GM23248 (cell line): Measurements from ENCODE around the gene UGT2B28. TPM values are rescaled to one million over a fixed set of nuclear protein-coding genes. Genes with fewer than 3 reads are reported as not detected.
"Not testable (repeated sequence)": the region's sequence is repeated elsewhere in the genome, so short reads cannot be mapped to it uniquely, and the experiment has no call there.

Experiments
- DNase-seq: peaks from one replicate; pipeline ENCODE4 v3.0.0-alpha.2; 2015
- H2AFZ ChIP-seq: fragments of 200-600 bp; sonication (generic); 2 replicates; pipeline ENCODE4 v1.6.1; 2016; ENCODE audit warnings: antibody characterized with exemption
- H3F3A ChIP-seq: fragments of 200-600 bp; sonication (generic); 2 replicates; pipeline ENCODE4 v1.6.1; 2016; ENCODE audit warnings: mild to moderate bottlenecking, antibody characterized with exemption, mixed run types; ENCODE audit not compliant: insufficient read depth
- H3K27ac ChIP-seq: fragments of 200-600 bp; sonication (generic); 2 replicates; pipeline ENCODE4 v1.5.1; 2016; ENCODE audit warnings: mild to moderate bottlenecking
- H3K27me3 ChIP-seq: fragments of 200-600 bp; sonication (generic); replicated peaks from 2 replicates; pipeline ENCODE4 v1.6.1; 2016; ENCODE audit warnings: mild to moderate bottlenecking; ENCODE audit not compliant: insufficient read depth
- H3K36me3 ChIP-seq: fragments of 200-600 bp; sonication (generic); 2 replicates; pipeline ENCODE4 v1.6.1; 2016; ENCODE audit warnings: low read depth, mild to moderate bottlenecking
- H3K4me1 ChIP-seq: fragments of 200-600 bp; sonication (generic); 2 replicates; pipeline ENCODE4 v1.6.1; 2016; ENCODE audit warnings: mild to moderate bottlenecking; ENCODE audit not compliant: insufficient read depth
- H3K4me2 ChIP-seq: fragments of 200-600 bp; sonication (generic); one replicate; pipeline ENCODE4 v1.6.1; 2016; ENCODE audit warnings: mild to moderate bottlenecking; ENCODE audit not compliant: unreplicated experiment
- H3K4me3 ChIP-seq: fragments of 200-600 bp; sonication (generic); 2 replicates; pipeline ENCODE4 v1.5.1; 2016; ENCODE audit warnings: mild to moderate bottlenecking
- H3K79me2 ChIP-seq: fragments of 200-600 bp; sonication (generic); 2 replicates; pipeline ENCODE4 v1.6.1; 2016; ENCODE audit warnings: mild to moderate bottlenecking; ENCODE audit not compliant: insufficient read depth
- H3K9ac ChIP-seq: fragments of 200-600 bp; sonication (generic); 2 replicates; pipeline ENCODE4 v1.6.1; 2016; ENCODE audit warnings: mild to moderate bottlenecking
- H3K9me2 ChIP-seq: fragments of 200-600 bp; sonication (generic); 2 replicates; pipeline ENCODE4 v1.6.1; 2016; ENCODE audit warnings: mixed run types, mild to moderate bottlenecking, moderate library complexity; ENCODE audit not compliant: insufficient read depth
- H3K9me3 ChIP-seq: fragments of 200-600 bp; sonication (generic); one replicate; pipeline ENCODE4 v1.6.1; 2017; ENCODE audit warnings: low read depth
- H4K20me1 ChIP-seq: fragments of 200-600 bp; sonication (generic); 2 replicates; pipeline ENCODE4 v1.6.0; 2016; ENCODE audit not compliant: insufficient read depth
- EZH2 ChIP-seq: fragments of 200-600 bp; sonication (generic); IDR thresholded peaks from 2 replicates; pipeline ENCODE4 v1.6.1; 2018; ENCODE audit warnings: antibody characterized with exemption, mild to moderate bottlenecking; ENCODE audit not compliant: insufficient read depth, poor library complexity, severe bottlenecking
- EZH2phosphoT487 ChIP-seq: fragments of 200-600 bp; sonication (generic); IDR thresholded peaks from 2 replicates; pipeline ENCODE4 v1.6.1; 2018; ENCODE audit warnings: antibody characterized with exemption, moderate library complexity, mild to moderate bottlenecking, low read depth; ENCODE audit not compliant: insufficient read depth
- WGBS, 2 experiments: methylation state at CpG; one replicate each; pipeline ENCODE4 v1.1.6; 2015 to 2017; ENCODE audit warnings: low lambda C conversion rate in 2 of 2, low coverage in 1 of 2; ENCODE audit errors: missing lambda C conversion rate in 2 of 2; 5-methylcytosine and 5-hydroxymethylcytosine counted together
- in situ Hi-C: fragments of 300-500 bp; cut with MboI; formaldehyde crosslinking; loops from 2 replicates; pipeline ENCODE4 v1.15.0; 2020
- polyA plus RNA-seq: library from polyadenylated mRNA; unstranded; fragments of >200 nt; fragmentation: Nextera tagmentation; extraction: Ambion mirVana; gene quantifications from 2 replicates; pipeline ENCODE4 v1.2.1, GENCODE V29; 2016
- total RNA-seq: library from RNA; depleted of rRNA; stranded (reverse); fragments of >200 nt; shearing (Covaris generic); gene quantifications from 2 replicates; pipeline ENCODE4 v1.2.3, GENCODE V29; 2014

The UGT2B28 gene
- total and polyA plus RNA-seq, 2 experiments from 2014 or later = not detected

- H3K27ac ChIP-seq = no peak overlapping the region
Observed at GRCh38 chr4:69321153-69321729, 41.0 kb downstream of the UGT2B28 start.

GRCh38 chr4:69322055-69322454 lies 41.8 kb downstream of the UGT2B28 start:
- H3K9ac ChIP-seq = no peak overlapping the region
- in situ Hi-C loops = no loop called here
- no peak overlapping the region for H3K4me3 ChIP-seq

More at GRCh38 chr4:69321153-69321729, 41.0 kb downstream of the UGT2B28 start:
- no peak overlapping the region for H3K9ac ChIP-seq
- no peaks in the 10 kb centered on the region for H3K27me3 ChIP-seq
- H2AFZ ChIP-seq = no peak overlapping the region
- H3K36me3 ChIP-seq = no peaks in the 10 kb centered on the region
- H3K4me1 ChIP-seq = peaks cover 12% of the 10 kb centered on the region; the same call in 1 of the 2 replicates
- in situ Hi-C loops = no loop called here
- DNase-seq = no peak
- TF ChIP-seq EZH2phosphoT487 (no peak), EZH2 (no peak)
- no peaks in the 10 kb centered on the region for H3F3A ChIP-seq
- H3K9me3 ChIP-seq = no peaks in the 10 kb centered on the region
- no peaks in the 10 kb centered on the region for H3K79me2 ChIP-seq
- no peaks in the 10 kb centered on the region for H4K20me1 ChIP-seq
- no peak overlapping the region for H3K4me3 ChIP-seq
- no peak overlapping the region for H3K4me2 ChIP-seq
- no peaks in the 10 kb centered on the region for H3K9me2 ChIP-seq
- 25 to 30% methylated on average over 2 of the region's 2 CpGs for WGBS, 2 experiments

GRCh38 chr4:69323284-69323683 lies 43.0 kb downstream of the UGT2B28 start:
- no peaks in the 10 kb centered on the region for H4K20me1 ChIP-seq
- no peak overlapping the region for H3K4me2 ChIP-seq
- TF ChIP-seq EZH2 = no peak
- TF ChIP-seq EZH2phosphoT487 = no peak
- peaks cover 12% of the 10 kb centered on the region; the same call in 1 of the 2 replicates for H3K4me1 ChIP-seq
- in situ Hi-C loops = no loop called here
- no peak overlapping the region for H3K4me3 ChIP-seq
- no peaks in the 10 kb centered on the region for H3K79me2 ChIP-seq
- 4 to 5% methylated on average over 2 of the region's 2 CpGs for WGBS, 2 experiments
- no peaks in the 10 kb centered on the region for H3K9me3 ChIP-seq
- no peak overlapping the region for H3K9ac ChIP-seq
- no peak overlapping the region for H2AFZ ChIP-seq
- no peaks in the 10 kb centered on the region for H3F3A ChIP-seq
- peak; percentile 4 for DNase-seq
- H3K36me3 ChIP-seq = no peaks in the 10 kb centered on the region
- H3K9me2 ChIP-seq = no peaks in the 10 kb centered on the region
- H3K27ac ChIP-seq = no peak overlapping the region
- H3K27me3 ChIP-seq = no peaks in the 10 kb centered on the region

More at GRCh38 chr4:69322055-69322454, 41.8 kb downstream of the UGT2B28 start:
- Histone ChIP-seq H3K27me3 (no peaks in the 10 kb centered on the region), H4K20me1 (no peaks in the 10 kb centered on the region), H3K36me3 (no peaks in the 10 kb centered on the region), H3K4me2 (peak overlapping the region; percentile 19), H3K27ac (no peak overlapping the region), H3K9me2 (no peaks in the 10 kb centered on the region), H3F3A (no peaks in the 10 kb centered on the region), H3K79me2 (no peaks in the 10 kb centered on the region), H2AFZ (no peak overlapping the region), H3K9me3 (no peaks in the 10 kb centered on the region), H3K4me1 (peaks cover 12% of the 10 kb centered on the region; the same call in 1 of the 2 replicates)
- whole genome bisulfite sequencing, 2 experiments = 30 to 32% methylated on average over 2 of the region's 2 CpGs
- peak; percentile 76 for DNase-seq
- TF ChIP-seq EZH2 (no peak), EZH2phosphoT487 (no peak)

GRCh38 chr4:69330345-69331047 lies 50.2 kb downstream of the UGT2B28 start:
- no peaks in the 10 kb centered on the region for H3K27me3 ChIP-seq
- WGBS, 2 experiments = 21 to 27% methylated on average over 4 of the region's 4 CpGs
- no peak for DNase-seq
- no peaks in the 10 kb centered on the region for H3K36me3 ChIP-seq
- TF ChIP-seq EZH2 = no peak
- TF ChIP-seq EZH2phosphoT487 = no peak
- in situ Hi-C loops = no loop called here
- H3K9me2 ChIP-seq = no peaks in the 10 kb centered on the region
- H3K79me2 ChIP-seq = no peaks in the 10 kb centered on the region
- H3K4me3 ChIP-seq = no peak overlapping the region
- H2AFZ ChIP-seq = no peak overlapping the region
- H3K4me2 ChIP-seq = no peak overlapping the region
- no peaks in the 10 kb centered on the region for H4K20me1 ChIP-seq
- H3K4me1 ChIP-seq = no peaks in the 10 kb centered on the region
- H3K9me3 ChIP-seq = no peaks in the 10 kb centered on the region
- no peaks in the 10 kb centered on the region for H3F3A ChIP-seq
- H3K27ac ChIP-seq = no peak overlapping the region
- no peak overlapping the region for H3K9ac ChIP-seq

GRCh38 chr4:69331304-69331703 lies 51.0 kb downstream of the UGT2B28 start:
- H3F3A ChIP-seq, H3K36me3 ChIP-seq, H4K20me1 ChIP-seq, DNase-seq, H3K9me3 ChIP-seq, H3K4me1 ChIP-seq, H3K79me2 ChIP-seq, H3K4me3 ChIP-seq, H3K9me2 ChIP-seq, H3K27me3 ChIP-seq, in situ Hi-C loops, H2AFZ ChIP-seq, H3K4me2 ChIP-seq, H3K27ac ChIP-seq, H3K9ac ChIP-seq: not testable (repeated sequence)
- 28 to 34% methylated on average over 2 of the region's 2 CpGs for WGBS, 2 experiments

- H3K9me3 ChIP-seq, H3K9ac ChIP-seq, H3K79me2 ChIP-seq, H3K27me3 ChIP-seq, H3F3A ChIP-seq, H3K9me2 ChIP-seq, H3K4me3 ChIP-seq, H3K4me1 ChIP-seq, H3K36me3 ChIP-seq, H3K4me2 ChIP-seq, H3K27ac ChIP-seq, H2AFZ ChIP-seq, H4K20me1 ChIP-seq, in situ Hi-C loops: not testable (repeated sequence)
- DNase-seq = peak; percentile 12
Observed at GRCh38 chr4:69335485-69335884, 55.2 kb downstream of the UGT2B28 start.

GRCh38 chr4:69343114-69343513 lies 62.8 kb downstream of the UGT2B28 start:
- H3K9me3 ChIP-seq, H3K27ac ChIP-seq, H3K36me3 ChIP-seq, H3K4me3 ChIP-seq, H4K20me1 ChIP-seq, H2AFZ ChIP-seq, in situ Hi-C loops, H3K27me3 ChIP-seq, H3K9ac ChIP-seq, H3K4me2 ChIP-seq, H3K79me2 ChIP-seq, DNase-seq, H3K9me2 ChIP-seq, H3F3A ChIP-seq, H3K4me1 ChIP-seq: not testable (repeated sequence)
- 12 to 16% methylated on average over 2 of the region's 2 CpGs for WGBS, 2 experiments
